B cell (primary cell): Measurements from ENCODE around the gene PXK. TPM values are rescaled to one million over a fixed set of nuclear protein-coding genes. Genes with fewer than 3 reads are reported as not detected.

Source experiments
- ATAC-seq: fragments of 200-7000 bp; cut with Tn5 transposase; one replicate; pipeline ENCODE4 v1.10.0; 2021; ENCODE audit warnings: low read depth, mild to moderate bottlenecking, moderate number of reproducible peaks, moderate library complexity
- CTCF ChIA-PET: fragments of 350-600 bp; sonication (Branson Sonifier 250); formaldehyde crosslinking; loops from one replicate; lab custom pipeline; 2021; ENCODE audit warnings: antibody characterized with exemption, inconsistent platforms; lab: Charles Lee
- POLR2A ChIA-PET: fragments of 350-600 bp; sonication (Branson Sonifier 250); formaldehyde crosslinking; loops from one replicate; lab custom pipeline; 2021; ENCODE audit warnings: antibody characterized with exemption; lab: Charles Lee
- DNase-seq: peaks from one replicate; pipeline ENCODE4 v3.0.0; 2013
- H2AFZ ChIP-seq: 2 replicates; pipeline ENCODE4 v1.6.1; 2012; ENCODE audit warnings: mild to moderate bottlenecking, low read depth, low read length; ENCODE audit not compliant: insufficient read depth, poor library complexity, severe bottlenecking
- H3K27ac ChIP-seq, 2 donors: 1 replicate in 1 of 2; 2 replicates in 1 of 2; pipeline ENCODE4 v1.5.1; 2012 to 2013; ENCODE audit warnings: low read length in 2 of 2, mild to moderate bottlenecking in 2 of 2, moderate library complexity in 1 of 2
- H3K27me3 ChIP-seq, 4 experiments: fragments of 200-600 bp in 1 of 4; sonication (generic) in 1 of 4; replicated peaks in 1 of 4; 1 replicate in 2 of 4; 2 replicates in 2 of 4; pipeline versions ENCODE4 v1.6.1 to v1.7.0; 2013 to 2016; ENCODE audit warnings: low read length in 3 of 4, mild to moderate bottlenecking in 2 of 4, mixed read lengths in 1 of 4, moderate library complexity in 1 of 4; ENCODE audit not compliant: insufficient read depth in 4 of 4, control insufficient read depth in 3 of 4; ENCODE audit errors: control extremely low read depth in 1 of 4
- H3K36me3 ChIP-seq, 2 experiments: replicated peaks in 1 of 2; 1 replicate in 1 of 2; 2 replicates in 1 of 2; pipeline versions ENCODE4 v1.6.1 to v1.7.1; 2013; ENCODE audit warnings: low read length in 1 of 2; ENCODE audit not compliant: insufficient read depth in 2 of 2, control insufficient read depth in 1 of 2; ENCODE audit errors: control extremely low read depth in 1 of 2, extremely low read depth in 1 of 2
- H3K4me1 ChIP-seq, 2 donors: fragments of 200-600 bp in 1 of 2; sonication (generic) in 1 of 2; 1 replicate in 1 of 2; 2 replicates in 1 of 2; pipeline versions ENCODE4 v1.5.1 to v1.6.1; 2013 to 2017; ENCODE audit warnings: low read length in 2 of 2; ENCODE audit not compliant: control insufficient read depth in 2 of 2, insufficient read depth in 2 of 2
- H3K4me2 ChIP-seq: replicated peaks from 2 replicates; pipeline ENCODE3; 2012; ENCODE audit warnings: mild to moderate bottlenecking, low read depth, low read length; ENCODE audit not compliant: poor library complexity, severe bottlenecking
- H3K4me3 ChIP-seq, 5 experiments: fragments of 200-600 bp in 1 of 5; sonication (generic) in 1 of 5; 1 replicate in 3 of 5; 2 replicates in 2 of 5; pipeline versions ENCODE4 v1.5.1 to v1.7.0; 2011 to 2016; ENCODE audit warnings: low read length in 4 of 5, mild to moderate bottlenecking in 4 of 5, low read depth in 2 of 5, control low read depth in 1 of 5, moderate library complexity in 1 of 5; ENCODE audit not compliant: insufficient read depth in 1 of 5; ENCODE audit errors: control extremely low read depth in 1 of 5, extremely low read depth in 1 of 5
- H3K79me2 ChIP-seq: fragments of 200-600 bp; sonication (generic); one replicate; pipeline ENCODE4 v1.6.0; 2016; ENCODE audit warnings: low read length; ENCODE audit not compliant: control insufficient read depth, insufficient read depth
- H3K9ac ChIP-seq: fragments of 200-600 bp; sonication (generic); 2 replicates; pipeline ENCODE4 v1.6.1; 2017; ENCODE audit warnings: mild to moderate bottlenecking, low read length, moderate library complexity
- H3K9me3 ChIP-seq, 3 donors: one replicate each; pipeline versions ENCODE4 v1.6.1 to v1.7.1; 2013; ENCODE audit warnings: low read length in 2 of 3; ENCODE audit not compliant: control insufficient read depth in 2 of 3, insufficient read depth in 1 of 3; ENCODE audit errors: control extremely low read depth in 1 of 3
- H4K20me1 ChIP-seq: 2 replicates; pipeline ENCODE4 v1.6.0; 2012; ENCODE audit warnings: mild to moderate bottlenecking, low read length; ENCODE audit not compliant: insufficient read depth, control insufficient read depth, poor library complexity, severe bottlenecking
- H3K27ac Mint-ChIP-seq: one replicate; pipeline ENCODE4 v1.8.0; 2021; ENCODE audit warnings: mixed read lengths
- H3K27me3 Mint-ChIP-seq: one replicate; pipeline ENCODE4 v1.8.0; 2021; ENCODE audit warnings: mixed read lengths
- H3K4me1 Mint-ChIP-seq: one replicate; pipeline ENCODE4 v1.8.0; 2021; ENCODE audit warnings: mixed read lengths
- H3K4me3 Mint-ChIP-seq: one replicate; pipeline ENCODE4 v1.8.0; 2021; ENCODE audit warnings: mixed read lengths
- H3K9me3 Mint-ChIP-seq: one replicate; pipeline ENCODE4 v1.8.0; 2022; ENCODE audit warnings: mixed read lengths; ENCODE audit not compliant: insufficient read depth
- CTCF ChIP-seq: fragments of 200-600 bp; IDR thresholded peaks from one replicate; pipeline ENCODE4 v1.8.0; 2022; ENCODE audit warnings: antibody characterized with exemption, mild to moderate bottlenecking
- EZH2 ChIP-seq: IDR thresholded peaks from 2 replicates; pipeline ENCODE4 v1.6.1; 2012; ENCODE audit warnings: borderline replicate concordance, low read depth, mild to moderate bottlenecking, moderate library complexity, low read length; ENCODE audit not compliant: insufficient read depth, poor library complexity, severe bottlenecking
- WGBS: methylation state at CpG from one replicate; pipeline ENCODE4 v1.1.5; 2013; ENCODE audit warnings: missing lambda C conversion rate; ENCODE audit not compliant: insufficient coverage; 5-methylcytosine and 5-hydroxymethylcytosine counted together
- intact Hi-C: fragments of 100-400 bp; cut with micrococcal nuclease; formaldehyde crosslinking; loops from one replicate; pipeline ENCODE4 v1.10.0; 2022
- polyA plus RNA-seq: library from polyadenylated mRNA; depleted of rRNA; stranded (reverse); fragments of >200 nt; gene quantifications from 2 replicates; pipeline ENCODE4 v1.2.3, GENCODE V29; 2012
- total RNA-seq, 2 donors: library from RNA; stranded (reverse); fragments of 120-200 nt in 1 of 2; gene quantifications; 1 replicate in 1 of 2; 2 replicates in 1 of 2; pipeline versions ENCODE4 v1.2.3 to v1.2.4, GENCODE V29; 2013 to 2022

PXK gene
- total and polyA plus RNA-seq, 2 donors (not counting 1 experiment from before 2014, with no cell fraction given): 46.8 to 104 TPM

- peak; percentile 76 for DNase-seq
- Histone ChIP-seq H3K27ac (peak overlapping the region; percentile 96 to 99), H3K4me3 (peak overlapping the region; percentile 18 to 87 (median 77)), H3K4me1 (peaks cover 24 to 27% of the 10 kb centered on the region in 2 donors), H4K20me1 (peaks cover 34% of the 10 kb centered on the region), H3K9me3 (peaks cover 0 to 4% (median 1%) of the 10 kb centered on the region in 3 donors), H3K36me3 (peaks cover 1 to 28% of the 10 kb centered on the region in 2 experiments), H3K27me3 (no peaks in the 10 kb centered on the region), H3K79me2 (peaks cover 58% of the 10 kb centered on the region), H3K4me2 (peak overlapping the region; percentile 86), H3K9ac (peak overlapping the region; percentile 98), H2AFZ (peak overlapping the region; percentile 12)
- H3K9me3 Mint-ChIP-seq: no peaks in the 10 kb centered on the region
- TF ChIP-seq EZH2: no peak
- peak; percentile 71 for TF ChIP-seq CTCF
- no peak for ATAC-seq
- H3K27ac Mint-ChIP-seq: no peak overlapping the region
- no peaks in the 10 kb centered on the region for H3K27me3 Mint-ChIP-seq
- H3K4me1 Mint-ChIP-seq: peaks cover 31% of the 10 kb centered on the region
- CTCF ChIA-PET: interaction anchor here (0.5 to 5.2 kb wide), 38 partner anchors 11 to 565 kb away, joined by 3 to 101 read pairs (median 11); partner anchors contain the start of genes ABHD6, ACOX2, KCTD6 and PDHB
- peak overlapping the region; percentile 98 for H3K4me3 Mint-ChIP-seq
- 60% methylated on average over 1 of the region's 10 CpGs for WGBS
- intact Hi-C loops: loop anchor here (1.0 kb wide), 2 partner anchors 48 to 107 kb away; no protein-coding TSS in a partner anchor
- POLR2A ChIA-PET: interaction anchor here (0.7 to 2.0 kb wide), 4 partner anchors 120 to 226 kb away, joined by 4 to 15 read pairs (median 5); partner anchors contain the start of gene KCTD6
These were observed 25.0 kb upstream of the PXK start for GRCh38 chr3:58307639-58308215.

GRCh38 chr3:58308728-58309127, 24.0 kb upstream of the PXK start:
- Histone ChIP-seq H4K20me1 (peaks cover 34% of the 10 kb centered on the region), H3K4me1 (peaks cover 24 to 27% of the 10 kb centered on the region in 2 donors), H3K27me3 (no peaks in the 10 kb centered on the region), H3K9ac (no peak overlapping the region), H3K9me3 (peaks cover 0 to 4% (median 1%) of the 10 kb centered on the region in 3 donors), H2AFZ (no peak overlapping the region), H3K4me3 (no peak overlapping the region), H3K36me3 (peaks cover 1 to 35% of the 10 kb centered on the region in 2 experiments), H3K79me2 (peaks cover 62% of the 10 kb centered on the region), H3K4me2 (no peak overlapping the region), H3K27ac (peak overlapping the region in 1 of 2 donors; percentile 7)
- ChIA-PET CTCF (interaction anchor here (0.8 to 5.2 kb wide), 19 partner anchors 11 to 323 kb away, joined by 3 to 101 read pairs (median 20); partner anchors contain the start of genes ACOX2, KCTD6, PDHB and PXK), POLR2A (no interaction called here)
- Mint-ChIP-seq H3K9me3 (no peaks in the 10 kb centered on the region), H3K4me1 (peaks cover 31% of the 10 kb centered on the region), H3K27ac (no peak overlapping the region), H3K4me3 (no peak overlapping the region), H3K27me3 (no peaks in the 10 kb centered on the region)
- intact Hi-C loops: no loop called here
- no peak for TF ChIP-seq EZH2
- ATAC-seq (no peak), DNase-seq (no peak)
- WGBS: 88% methylated on average over 1 of the region's 1 CpG
